ENCODE data around the gene ANKRD12. TPM values are rescaled to one million over a fixed set of nuclear protein-coding genes. Genes with fewer than 3 reads are reported as not detected.

ANKRD12 gene
- total and polyA plus RNA-seq, 10 of the 15 experiments (the other 5 are each of a cell fraction or from before 2014, with no cell fraction given): 5.9 to 45.7 (median 20.2) TPM

DNA sequence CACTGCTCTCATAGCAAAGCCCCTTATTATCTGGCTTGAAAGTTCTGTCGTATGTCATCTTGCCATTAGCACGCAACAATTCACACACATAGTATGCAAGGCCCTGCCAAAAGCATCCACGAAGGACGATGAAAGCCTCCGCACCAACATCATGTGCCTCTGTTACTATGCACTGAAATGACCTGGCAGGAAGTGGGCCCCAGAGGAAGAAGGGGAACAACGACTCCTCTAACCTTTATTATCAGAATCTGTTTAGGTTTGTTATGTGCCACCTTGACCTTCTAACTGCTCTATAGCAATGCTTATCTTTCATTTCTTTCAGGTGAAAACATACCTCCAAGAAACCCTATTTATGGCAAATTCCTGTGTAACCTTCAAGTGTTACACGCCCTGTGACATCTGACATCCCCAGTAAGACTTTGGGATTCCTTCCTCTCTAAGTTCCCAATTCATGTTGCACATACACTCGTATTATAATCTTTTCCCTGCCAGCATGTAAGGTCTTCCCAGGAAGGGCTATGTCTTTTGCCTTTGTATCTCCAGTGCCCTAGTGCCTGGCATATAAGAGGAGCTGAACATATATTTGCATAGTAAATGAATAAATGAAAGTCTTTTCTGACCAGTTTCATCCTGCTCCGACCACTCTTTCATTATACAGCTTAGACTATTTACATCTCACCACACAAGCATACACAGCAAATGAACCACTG, 41.1 kb upstream of the ANKRD12 start (continued):
- TF ChIP-seq MXI1 (IDR thresholded peaks at IDR 0.05; ENCODE audit: low read depth, low read length): no peak
- peak; percentile 78 for TF ChIP-seq PML (IDR thresholded peaks at IDR 0.05; ENCODE audit: low read length)
- TF ChIP-seq, protein P1, sequence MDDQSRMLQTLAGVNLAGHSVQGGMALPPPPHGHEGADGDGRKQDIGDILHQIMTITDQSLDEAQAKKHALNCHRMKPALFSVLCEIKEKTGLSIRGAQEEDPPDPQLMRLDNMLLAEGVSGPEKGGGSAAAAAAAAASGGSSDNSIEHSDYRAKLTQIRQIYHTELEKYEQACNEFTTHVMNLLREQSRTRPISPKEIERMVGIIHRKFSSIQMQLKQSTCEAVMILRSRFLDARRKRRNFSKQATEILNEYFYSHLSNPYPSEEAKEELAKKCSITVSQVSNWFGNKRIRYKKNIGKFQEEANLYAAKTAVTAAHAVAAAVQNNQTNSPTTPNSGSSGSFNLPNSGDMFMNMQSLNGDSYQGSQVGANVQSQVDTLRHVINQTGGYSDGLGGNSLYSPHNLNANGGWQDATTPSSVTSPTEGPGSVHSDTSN (IDR thresholded peaks at IDR 0.05; ENCODE audit: insufficient replicate concordance, low read depth, low read length): no peak
- no peak for TF ChIP-seq CHD1 (IDR thresholded peaks at IDR 0.05; ENCODE audit: low read depth, low read length)

DNA sequence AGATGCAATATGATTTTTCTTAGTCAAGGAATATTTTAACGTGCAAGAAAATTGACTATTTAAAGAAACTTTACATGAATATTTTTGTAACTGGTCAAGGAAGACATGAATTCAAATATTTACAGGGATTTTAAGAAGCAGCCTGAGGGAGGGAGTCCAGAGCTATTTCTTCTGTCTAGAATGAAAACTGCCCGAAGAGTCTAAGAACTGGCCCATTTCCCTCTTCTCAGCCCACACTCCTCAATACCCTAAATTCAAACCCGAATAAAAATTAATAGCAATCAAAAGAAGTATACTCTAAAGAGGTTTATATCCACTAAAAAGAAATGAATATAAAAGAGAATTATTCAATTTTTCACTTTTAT, 40.6 kb upstream of the ANKRD12 start:
- Histone ChIP-seq H3K4me2 (ENCODE audit: control insufficient read depth, insufficient read depth) (peak overlapping the region; percentile 91), H2AFZ (ENCODE audit: control insufficient read depth, low read depth, low read length) (peak overlapping the region; percentile 83)
- TF ChIP-seq TCF7 (IDR thresholded peaks at IDR 0.05; ENCODE audit: borderline replicate concordance) (no peak), FOXM1 (IDR thresholded peaks at IDR 0.05; ENCODE audit: low read depth, low read length) (no peak), IKZF2 (IDR thresholded peaks at IDR 0.05) (no peak), TCF3 (IDR thresholded peaks at IDR 0.05; ENCODE audit: borderline replicate concordance, insufficient read depth, low read depth, low read length) (no peak)
- TF ChIP-seq, protein P2, sequence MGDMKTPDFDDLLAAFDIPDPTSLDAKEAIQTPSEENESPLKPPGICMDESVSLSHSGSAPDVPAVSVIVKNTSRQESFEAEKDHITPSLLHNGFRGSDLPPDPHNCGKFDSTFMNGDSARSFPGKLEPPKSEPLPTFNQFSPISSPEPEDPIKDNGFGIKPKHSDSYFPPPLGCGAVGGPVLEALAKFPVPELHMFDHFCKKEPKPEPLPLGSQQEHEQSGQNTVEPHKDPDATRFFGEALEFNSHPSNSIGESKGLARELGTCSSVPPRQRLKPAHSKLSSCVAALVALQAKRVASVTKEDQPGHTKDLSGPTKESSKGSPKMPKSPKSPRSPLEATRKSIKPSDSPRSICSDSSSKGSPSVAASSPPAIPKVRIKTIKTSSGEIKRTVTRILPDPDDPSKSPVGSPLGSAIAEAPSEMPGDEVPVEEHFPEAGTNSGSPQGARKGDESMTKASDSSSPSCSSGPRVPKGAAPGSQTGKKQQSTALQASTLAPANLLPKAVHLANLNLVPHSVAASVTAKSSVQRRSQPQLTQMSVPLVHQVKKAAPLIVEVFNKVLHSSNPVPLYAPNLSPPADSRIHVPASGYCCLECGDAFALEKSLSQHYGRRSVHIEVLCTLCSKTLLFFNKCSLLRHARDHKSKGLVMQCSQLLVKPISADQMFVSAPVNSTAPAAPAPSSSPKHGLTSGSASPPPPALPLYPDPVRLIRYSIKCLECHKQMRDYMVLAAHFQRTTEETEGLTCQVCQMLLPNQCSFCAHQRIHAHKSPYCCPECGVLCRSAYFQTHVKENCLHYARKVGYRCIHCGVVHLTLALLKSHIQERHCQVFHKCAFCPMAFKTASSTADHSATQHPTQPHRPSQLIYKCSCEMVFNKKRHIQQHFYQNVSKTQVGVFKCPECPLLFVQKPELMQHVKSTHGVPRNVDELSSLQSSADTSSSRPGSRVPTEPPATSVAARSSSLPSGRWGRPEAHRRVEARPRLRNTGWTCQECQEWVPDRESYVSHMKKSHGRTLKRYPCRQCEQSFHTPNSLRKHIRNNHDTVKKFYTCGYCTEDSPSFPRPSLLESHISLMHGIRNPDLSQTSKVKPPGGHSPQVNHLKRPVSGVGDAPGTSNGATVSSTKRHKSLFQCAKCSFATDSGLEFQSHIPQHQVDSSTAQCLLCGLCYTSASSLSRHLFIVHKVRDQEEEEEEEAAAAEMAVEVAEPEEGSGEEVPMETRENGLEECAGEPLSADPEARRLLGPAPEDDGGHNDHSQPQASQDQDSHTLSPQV (IDR thresholded peaks at IDR 0.05): no peak
- TF ChIP-seq, protein P3, sequence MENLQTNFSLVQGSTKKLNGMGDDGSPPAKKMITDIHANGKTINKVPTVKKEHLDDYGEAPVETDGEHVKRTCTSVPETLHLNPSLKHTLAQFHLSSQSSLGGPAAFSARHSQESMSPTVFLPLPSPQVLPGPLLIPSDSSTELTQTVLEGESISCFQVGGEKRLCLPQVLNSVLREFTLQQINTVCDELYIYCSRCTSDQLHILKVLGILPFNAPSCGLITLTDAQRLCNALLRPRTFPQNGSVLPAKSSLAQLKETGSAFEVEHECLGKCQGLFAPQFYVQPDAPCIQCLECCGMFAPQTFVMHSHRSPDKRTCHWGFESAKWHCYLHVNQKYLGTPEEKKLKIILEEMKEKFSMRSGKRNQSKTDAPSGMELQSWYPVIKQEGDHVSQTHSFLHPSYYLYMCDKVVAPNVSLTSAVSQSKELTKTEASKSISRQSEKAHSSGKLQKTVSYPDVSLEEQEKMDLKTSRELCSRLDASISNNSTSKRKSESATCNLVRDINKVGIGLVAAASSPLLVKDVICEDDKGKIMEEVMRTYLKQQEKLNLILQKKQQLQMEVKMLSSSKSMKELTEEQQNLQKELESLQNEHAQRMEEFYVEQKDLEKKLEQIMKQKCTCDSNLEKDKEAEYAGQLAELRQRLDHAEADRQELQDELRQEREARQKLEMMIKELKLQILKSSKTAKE (IDR thresholded peaks at IDR 0.05; ENCODE audit: low read depth, poor library complexity, severe bottlenecking): no peak
- TF ChIP-seq, protein P4, sequence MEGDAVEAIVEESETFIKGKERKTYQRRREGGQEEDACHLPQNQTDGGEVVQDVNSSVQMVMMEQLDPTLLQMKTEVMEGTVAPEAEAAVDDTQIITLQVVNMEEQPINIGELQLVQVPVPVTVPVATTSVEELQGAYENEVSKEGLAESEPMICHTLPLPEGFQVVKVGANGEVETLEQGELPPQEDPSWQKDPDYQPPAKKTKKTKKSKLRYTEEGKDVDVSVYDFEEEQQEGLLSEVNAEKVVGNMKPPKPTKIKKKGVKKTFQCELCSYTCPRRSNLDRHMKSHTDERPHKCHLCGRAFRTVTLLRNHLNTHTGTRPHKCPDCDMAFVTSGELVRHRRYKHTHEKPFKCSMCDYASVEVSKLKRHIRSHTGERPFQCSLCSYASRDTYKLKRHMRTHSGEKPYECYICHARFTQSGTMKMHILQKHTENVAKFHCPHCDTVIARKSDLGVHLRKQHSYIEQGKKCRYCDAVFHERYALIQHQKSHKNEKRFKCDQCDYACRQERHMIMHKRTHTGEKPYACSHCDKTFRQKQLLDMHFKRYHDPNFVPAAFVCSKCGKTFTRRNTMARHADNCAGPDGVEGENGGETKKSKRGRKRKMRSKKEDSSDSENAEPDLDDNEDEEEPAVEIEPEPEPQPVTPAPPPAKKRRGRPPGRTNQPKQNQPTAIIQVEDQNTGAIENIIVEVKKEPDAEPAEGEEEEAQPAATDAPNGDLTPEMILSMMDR (IDR thresholded peaks at IDR 0.05 in 2 of 3, conservative IDR thresholded peaks at IDR 0.05 in 1 of 3; ENCODE audit: control insufficient read depth in 2 of 3, extremely low read depth in 1 of 3, insufficient read depth in 1 of 3, low read depth in 3 of 3, low read length in 3 of 3): no peak

More for the DNA sequence above, 40.6 kb upstream of the ANKRD12 start:
- in situ Hi-C loops (cut with MboI): no loop called here
- Histone ChIP-seq H3K4me1 (ENCODE audit: control insufficient read depth, insufficient read depth, low read length) (peaks cover 19% of the 10 kb centered on the region), H3K79me2 (ENCODE audit: control insufficient read depth, insufficient read depth, low read length) (no peaks in the 10 kb centered on the region), H3K36me3 (ENCODE audit: control insufficient read depth in 2 of 2, insufficient read depth in 2 of 2, low read length in 1 of 2) (no peaks in the 10 kb centered on the region), H3K9me3 (replicated peaks; ENCODE audit: control insufficient read depth, insufficient read depth, low read length) (no peaks in the 10 kb centered on the region), H3K27ac (ENCODE audit: control insufficient read depth, insufficient read depth) (peak overlapping the region; percentile 95), H3K4me3 (no peak overlapping the region), H3K9ac (ENCODE audit: control insufficient read depth, insufficient read depth, low read length) (no peak overlapping the region; the same call in 1 of the 2 replicates), H4K20me1 (ENCODE audit: control insufficient read depth, insufficient read depth) (no peaks in the 10 kb centered on the region), H3K27me3 (replicated peaks in 1 of 2; ENCODE audit: control insufficient read depth in 2 of 2, insufficient read depth in 2 of 2, low read length in 1 of 2) (no peaks in the 10 kb centered on the region)
- SMC1A ChIA-PET (ENCODE audit: uncharacterized antibody, unreplicated experiment): interaction anchor here (0.8 to 8.9 kb wide), 16 partner anchors 9 to 56 kb away, joined by 3 to 59 read pairs (median 4); no protein-coding TSS in a partner anchor
- RAD21 ChIA-PET (ENCODE audit: unreplicated experiment): interaction anchor here (0.6 to 3.5 kb wide), 10 partner anchors 13 to 48 kb away, joined by 3 to 21 read pairs (median 3); partner anchors contain the start of gene ANKRD12
- CTCF ChIA-PET: interaction anchor here (0.9 to 3.8 kb wide), 5 partner anchors 13 to 43 kb away, joined by 3 to 15 read pairs (median 4); no protein-coding TSS in a partner anchor
- POLR2A ChIA-PET: interaction anchor here (1.1 to 2.8 kb wide), 3 partner anchors 13 to 26 kb away, joined by 3 to 11 read pairs (median 8); no protein-coding TSS in a partner anchor
- no peak for FAIRE-seq
- intact Hi-C loops (cut with micrococcal nuclease; ENCODE audit: unreplicated experiment): no loop called here
- ATAC-seq: peak; percentile 10
- 20% methylated on average over 3 of the region's 3 CpGs for WGBS (ENCODE audit: insufficient coverage, insufficient replicate concordance, low lambda C conversion rate, missing lambda C conversion rate)
- DNase-seq (ENCODE audit: low read depth, low spot score): no peak
- no TSS peak for BruUV-seq (replicated peaks)

All from GM12878 (cell line).